RWPE2 (cell line): ENCODE data around the gene DLG2.
"Not testable (repeated sequence)": the region's sequence is repeated elsewhere in the genome, so short reads cannot be mapped to it uniquely, and the experiment has no call there.

Experiments used
- ATAC-seq: fragments of 200-7000 bp; cut with Tn5 transposase; 3 replicates; pipeline ENCODE4 v1.9.1; 2021; ENCODE audit warnings: low read depth
- DNase-seq: peaks from one replicate; pipeline ENCODE4 v3.0.0-alpha.2; 2020; ENCODE audit warnings: low spot score
- H3K27ac ChIP-seq: fragments of 450-650 bp; 2 replicates; pipeline ENCODE4 v1.5.1; 2017; ENCODE audit warnings: mild to moderate bottlenecking; ENCODE audit not compliant: poor library complexity, severe bottlenecking
- H3K27me3 ChIP-seq: fragments of 250-450 bp; sonication (Bioruptor Pico); 2 replicates; pipeline ENCODE4 v1.5.1; 2021; ENCODE audit warnings: mild to moderate bottlenecking, moderate library complexity; ENCODE audit not compliant: insufficient read depth, poor library complexity, severe bottlenecking
- H3K36me3 ChIP-seq: fragments of 250-450 bp; sonication (Bioruptor Pico); 2 replicates; pipeline ENCODE4 v1.5.1; 2020; ENCODE audit warnings: low read depth, mild to moderate bottlenecking, moderate library complexity
- H3K4me1 ChIP-seq: fragments of 250-450 bp; sonication (Bioruptor Pico); 2 replicates; pipeline ENCODE4 v1.5.1; 2021; ENCODE audit warnings: mild to moderate bottlenecking, moderate library complexity; ENCODE audit not compliant: insufficient read depth, poor library complexity, severe bottlenecking
- H3K4me3 ChIP-seq: fragments of 250-450 bp; sonication (Bioruptor Pico); 2 replicates; pipeline ENCODE4 v1.5.1; 2021; ENCODE audit warnings: mild to moderate bottlenecking, moderate library complexity; ENCODE audit not compliant: severe bottlenecking
- H3K9me3 ChIP-seq: fragments of 250-450 bp; sonication (Bioruptor Pico); 2 replicates; pipeline ENCODE4 v1.5.1; 2021; ENCODE audit warnings: mild to moderate bottlenecking, moderate library complexity; ENCODE audit not compliant: severe bottlenecking
- CTCF ChIP-seq: fragments of 450-650 bp; IDR thresholded peaks from one replicate; pipeline ENCODE4 v1.5.1; 2017; ENCODE audit warnings: mild to moderate bottlenecking, moderate library complexity; ENCODE audit not compliant: poor library complexity, severe bottlenecking

DLG2 gene

GRCh38 chr11:85414175-85414574 is 213.0 kb downstream of the DLG2 start:
- no peaks in the 10 kb centered on the region for H3K9me3 ChIP-seq
- ATAC-seq (no peak), DNase-seq (no peak)
- H3K27ac ChIP-seq, result no peak overlapping the region
- H3K27me3 ChIP-seq, result no peaks in the 10 kb centered on the region
- H3K36me3 ChIP-seq, result no peaks in the 10 kb centered on the region
- H3K4me3 ChIP-seq, result no peak overlapping the region
- H3K4me1 ChIP-seq, result no peaks in the 10 kb centered on the region
- TF ChIP-seq CTCF, result no peak

GRCh38 chr11:85407648-85408047 is 219.5 kb downstream of the DLG2 start:
- no peak overlapping the region for H3K27ac ChIP-seq
- TF ChIP-seq CTCF, result no peak
- ATAC-seq (no peak), DNase-seq (no peak)
- H3K4me3 ChIP-seq, result no peak overlapping the region
- H3K4me1 ChIP-seq, result no peaks in the 10 kb centered on the region
- H3K9me3 ChIP-seq, result no peaks in the 10 kb centered on the region
- H3K36me3 ChIP-seq, result no peaks in the 10 kb centered on the region
- H3K27me3 ChIP-seq, result no peaks in the 10 kb centered on the region

DNA sequence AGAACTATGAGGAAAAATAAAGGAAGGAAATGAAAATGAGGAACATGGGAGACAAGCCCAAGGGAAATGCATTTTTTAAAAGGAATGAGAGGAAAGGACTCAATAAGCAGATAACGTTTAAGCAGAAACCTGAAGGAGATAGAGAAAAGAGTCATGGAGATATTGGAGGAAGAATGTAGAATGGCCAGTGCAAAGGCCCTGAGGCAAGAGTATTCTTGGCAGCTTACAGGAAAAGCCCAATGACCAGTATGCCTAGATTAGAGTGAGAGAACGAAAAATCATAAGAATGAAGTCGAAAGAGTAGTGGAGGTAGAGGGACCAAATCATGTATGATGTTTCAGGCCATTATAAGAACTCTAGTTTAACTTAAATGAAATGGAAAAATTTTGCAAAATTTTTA is 220.3 kb downstream of the DLG2 start:
- DNase-seq, result no peak
- no peak for TF ChIP-seq CTCF
- H3K36me3 ChIP-seq, result no peaks in the 10 kb centered on the region
- no peaks in the 10 kb centered on the region for H3K4me1 ChIP-seq
- H3K9me3 ChIP-seq, result no peaks in the 10 kb centered on the region
- no peak overlapping the region for H3K4me3 ChIP-seq
- no peak for ATAC-seq
- H3K27me3 ChIP-seq, result no peaks in the 10 kb centered on the region
- no peak overlapping the region for H3K27ac ChIP-seq

DNA sequence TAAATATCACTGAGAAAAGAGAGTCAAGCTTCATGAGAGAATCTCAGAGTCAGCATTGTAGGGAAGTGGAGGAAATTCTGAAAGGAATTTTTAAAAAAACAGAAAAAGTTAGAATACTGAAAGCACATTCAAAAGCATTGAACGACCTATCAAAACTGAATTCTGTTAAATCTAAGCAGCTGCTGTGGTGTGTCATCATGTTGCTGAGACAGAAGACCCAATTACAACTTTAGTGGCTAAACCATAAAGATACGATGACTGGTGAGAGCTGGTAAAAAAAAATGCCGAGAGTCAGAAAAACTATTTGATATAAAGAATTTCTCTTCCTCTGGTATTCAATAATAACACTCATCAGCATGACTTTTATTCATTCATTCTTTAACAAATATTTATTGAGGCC is 220.8 kb downstream of the DLG2 start:
- ATAC-seq, result no peak
- Histone ChIP-seq H3K4me1 (no peaks in the 10 kb centered on the region), H3K4me3 (no peak overlapping the region), H3K27me3 (no peaks in the 10 kb centered on the region), H3K27ac (no peak overlapping the region), H3K9me3 (no peaks in the 10 kb centered on the region), H3K36me3 (no peaks in the 10 kb centered on the region)
- TF ChIP-seq CTCF, result no peak
- no peak for DNase-seq

GRCh38 chr11:85395515-85396055 is 231.6 kb downstream of the DLG2 start:
- not testable (repeated sequence) for H3K36me3 ChIP-seq, ATAC-seq

More at GRCh38 chr11:85395515-85396055, 231.6 kb downstream of the DLG2 start:
- H3K27me3 ChIP-seq, H3K4me1 ChIP-seq, DNase-seq, H3K27ac ChIP-seq, H3K9me3 ChIP-seq, H3K4me3 ChIP-seq: not testable (repeated sequence)
